Osteocyte (in vitro differentiated cells): Measurements from ENCODE around the gene MGST1. TPM values are rescaled to one million over a fixed set of nuclear protein-coding genes. Genes with fewer than 3 reads are reported as not detected.
"Not testable (repeated sequence)": the region's sequence is repeated elsewhere in the genome, so short reads cannot be mapped to it uniquely, and the experiment has no call there.

ENCODE experiments used
- DNase-seq: peaks from one replicate; pipeline ENCODE4 v3.0.0; 2021; ENCODE audit warnings: mixed read lengths; ENCODE audit not compliant: unreplicated experiment; ENCODE audit errors: extremely low spot score
- H3K27ac Mint-ChIP-seq: one replicate; pipeline ENCODE4 v1.8.0; 2021; ENCODE audit warnings: mild to moderate bottlenecking, mixed read lengths; ENCODE audit not compliant: unreplicated experiment
- H3K27me3 Mint-ChIP-seq: one replicate; pipeline ENCODE4 v1.8.0; 2021; ENCODE audit warnings: mixed read lengths; ENCODE audit not compliant: unreplicated experiment
- H3K36me3 Mint-ChIP-seq: one replicate; pipeline ENCODE4 v1.8.0; 2021; ENCODE audit warnings: mixed read lengths; ENCODE audit not compliant: unreplicated experiment
- H3K4me1 Mint-ChIP-seq: one replicate; pipeline ENCODE4 v1.8.0; 2021; ENCODE audit warnings: mixed read lengths; ENCODE audit not compliant: unreplicated experiment
- H3K4me3 Mint-ChIP-seq: one replicate; pipeline ENCODE4 v1.8.0; 2021; ENCODE audit warnings: mild to moderate bottlenecking, moderate library complexity, mixed read lengths; ENCODE audit not compliant: unreplicated experiment
- H3K9me3 Mint-ChIP-seq: one replicate; pipeline ENCODE4 v1.8.0; 2021; ENCODE audit warnings: mixed read lengths; ENCODE audit not compliant: unreplicated experiment
- CTCF ChIP-seq: fragments of 200-600 bp; sonication (generic); IDR thresholded peaks from 2 replicates; pipeline ENCODE4 v1.5.0; 2021; ENCODE audit warnings: antibody characterized with exemption, mild to moderate bottlenecking, moderate library complexity
- total RNA-seq: library from RNA; stranded (reverse); gene quantifications from 2 replicates; pipeline ENCODE4 v1.2.1, GENCODE V29; 2021

Gene MGST1
- total RNA-seq, 1 donor from 2014 or later = 17.9 TPM

- DNase-seq = no peak
- H3K4me3 Mint-ChIP-seq = no peak overlapping the region
- H3K36me3 Mint-ChIP-seq = no peaks in the 10 kb centered on the region
- peak; percentile 73 for TF ChIP-seq CTCF
- H3K4me1 Mint-ChIP-seq = no peaks in the 10 kb centered on the region
- no peaks in the 10 kb centered on the region for H3K9me3 Mint-ChIP-seq
- no peak overlapping the region for H3K27ac Mint-ChIP-seq
- H3K27me3 Mint-ChIP-seq = no peaks in the 10 kb centered on the region
These were observed 12.4 kb downstream of the MGST1 start for GRCh38 chr12:16359512-16360491.

- Mint-ChIP-seq H3K36me3 (no peaks in the 10 kb centered on the region), H3K4me1 (no peaks in the 10 kb centered on the region), H3K27me3 (no peaks in the 10 kb centered on the region), H3K9me3 (no peaks in the 10 kb centered on the region), H3K27ac (no peak overlapping the region), H3K4me3 (no peak overlapping the region)
- TF ChIP-seq CTCF = no peak
- DNase-seq = no peak
These were observed 13.8 kb downstream of the MGST1 start for GRCh38 chr12:16361142-16361783.

GRCh38 chr12:16362550-16362949 is 15.1 kb downstream of the MGST1 start:
- no peaks in the 10 kb centered on the region for H3K27me3 Mint-ChIP-seq
- no peak overlapping the region for H3K4me3 Mint-ChIP-seq
- no peak for DNase-seq
- TF ChIP-seq CTCF = no peak
- no peaks in the 10 kb centered on the region for H3K9me3 Mint-ChIP-seq
- no peaks in the 10 kb centered on the region for H3K36me3 Mint-ChIP-seq
- no peak overlapping the region for H3K27ac Mint-ChIP-seq
- H3K4me1 Mint-ChIP-seq = no peaks in the 10 kb centered on the region

GRCh38 chr12:16369156-16369555 is 21.7 kb downstream of the MGST1 start:
- no peak for TF ChIP-seq CTCF
- no peaks in the 10 kb centered on the region for H3K4me1 Mint-ChIP-seq
- no peaks in the 10 kb centered on the region for H3K9me3 Mint-ChIP-seq
- no peaks in the 10 kb centered on the region for H3K27me3 Mint-ChIP-seq
- no peak overlapping the region for H3K27ac Mint-ChIP-seq
- no peaks in the 10 kb centered on the region for H3K36me3 Mint-ChIP-seq
- no peak overlapping the region for H3K4me3 Mint-ChIP-seq
- no peak for DNase-seq

- no peaks in the 10 kb centered on the region for H3K4me1 Mint-ChIP-seq
- no peak for DNase-seq
- H3K4me3 Mint-ChIP-seq = no peak overlapping the region
- H3K36me3 Mint-ChIP-seq = no peaks in the 10 kb centered on the region
- no peak overlapping the region for H3K27ac Mint-ChIP-seq
- no peaks in the 10 kb centered on the region for H3K9me3 Mint-ChIP-seq
- no peak for TF ChIP-seq CTCF
- no peaks in the 10 kb centered on the region for H3K27me3 Mint-ChIP-seq
These were observed 22.7 kb downstream of the MGST1 start for GRCh38 chr12:16370096-16370495.

- DNase-seq, H3K36me3 Mint-ChIP-seq, H3K27me3 Mint-ChIP-seq, H3K9me3 Mint-ChIP-seq, H3K4me1 Mint-ChIP-seq, H3K27ac Mint-ChIP-seq, H3K4me3 Mint-ChIP-seq: not testable (repeated sequence)
These were observed 35.3 kb downstream of the MGST1 start for GRCh38 chr12:16382652-16383312.
